Activated naive CD4-positive, alpha-beta T cell (primary cell): ENCODE data around the gene PLTP.
"Not testable (repeated sequence)": the region's sequence is repeated elsewhere in the genome, so short reads cannot be mapped to it uniquely, and the experiment has no call there.

ENCODE experiments used
- DNase-seq, 4 experiments: peaks; one replicate each; lab custom pipeline; 2025; lab: John Stamatoyannopoulos, UW

PLTP gene, protein sequence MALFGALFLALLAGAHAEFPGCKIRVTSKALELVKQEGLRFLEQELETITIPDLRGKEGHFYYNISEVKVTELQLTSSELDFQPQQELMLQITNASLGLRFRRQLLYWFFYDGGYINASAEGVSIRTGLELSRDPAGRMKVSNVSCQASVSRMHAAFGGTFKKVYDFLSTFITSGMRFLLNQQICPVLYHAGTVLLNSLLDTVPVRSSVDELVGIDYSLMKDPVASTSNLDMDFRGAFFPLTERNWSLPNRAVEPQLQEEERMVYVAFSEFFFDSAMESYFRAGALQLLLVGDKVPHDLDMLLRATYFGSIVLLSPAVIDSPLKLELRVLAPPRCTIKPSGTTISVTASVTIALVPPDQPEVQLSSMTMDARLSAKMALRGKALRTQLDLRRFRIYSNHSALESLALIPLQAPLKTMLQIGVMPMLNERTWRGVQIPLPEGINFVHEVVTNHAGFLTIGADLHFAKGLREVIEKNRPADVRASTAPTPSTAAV

DNA sequence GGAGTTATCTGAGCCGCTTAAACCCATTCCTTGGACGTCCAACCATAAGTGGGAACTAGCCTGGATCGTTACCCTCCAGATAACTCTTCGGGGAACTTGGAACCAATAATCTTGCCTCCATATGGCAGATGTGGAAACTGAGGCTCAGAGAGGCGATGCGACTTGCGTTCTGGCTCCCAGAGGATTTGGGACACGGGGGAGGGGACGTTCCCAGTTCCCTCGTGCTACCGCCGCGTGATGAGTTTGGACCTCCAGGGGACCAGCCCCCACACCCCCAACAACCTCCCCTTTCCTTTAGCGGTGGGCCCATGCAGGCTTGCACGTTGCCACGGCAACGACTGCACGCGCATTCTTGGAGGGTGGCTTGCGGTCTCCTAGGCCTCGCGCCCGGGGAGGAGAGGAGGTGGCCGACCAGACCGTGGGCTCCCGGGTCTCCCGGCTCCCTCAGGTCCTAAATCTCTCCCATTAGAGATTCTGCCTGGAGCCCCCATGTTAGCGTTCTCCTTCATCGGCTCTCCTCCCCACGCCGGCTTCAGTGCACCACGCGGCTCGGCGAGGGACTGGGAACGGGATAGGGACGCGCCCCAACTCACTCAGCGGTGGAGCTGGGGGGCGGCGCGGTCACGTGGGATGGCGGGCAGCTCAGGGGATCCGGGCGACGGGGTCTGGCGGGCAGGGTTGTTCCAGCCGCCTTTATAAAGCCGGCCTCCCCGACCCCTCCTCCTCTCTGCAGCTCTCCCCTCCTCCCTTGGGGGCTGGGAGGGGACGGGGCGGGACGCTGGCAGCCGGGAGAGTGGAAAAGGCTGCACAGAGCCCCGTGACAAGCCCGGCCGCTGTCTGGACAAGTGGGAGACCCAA, at the start of gene PLTP:
PLTP (minus strand) TSS at position 670 of the 858 bp plus-strand sequence. CDS start 703 bp downstream, outside the sequence.
- DNase-seq = peak in 1 of 4 experiments; percentile 7

DNA sequence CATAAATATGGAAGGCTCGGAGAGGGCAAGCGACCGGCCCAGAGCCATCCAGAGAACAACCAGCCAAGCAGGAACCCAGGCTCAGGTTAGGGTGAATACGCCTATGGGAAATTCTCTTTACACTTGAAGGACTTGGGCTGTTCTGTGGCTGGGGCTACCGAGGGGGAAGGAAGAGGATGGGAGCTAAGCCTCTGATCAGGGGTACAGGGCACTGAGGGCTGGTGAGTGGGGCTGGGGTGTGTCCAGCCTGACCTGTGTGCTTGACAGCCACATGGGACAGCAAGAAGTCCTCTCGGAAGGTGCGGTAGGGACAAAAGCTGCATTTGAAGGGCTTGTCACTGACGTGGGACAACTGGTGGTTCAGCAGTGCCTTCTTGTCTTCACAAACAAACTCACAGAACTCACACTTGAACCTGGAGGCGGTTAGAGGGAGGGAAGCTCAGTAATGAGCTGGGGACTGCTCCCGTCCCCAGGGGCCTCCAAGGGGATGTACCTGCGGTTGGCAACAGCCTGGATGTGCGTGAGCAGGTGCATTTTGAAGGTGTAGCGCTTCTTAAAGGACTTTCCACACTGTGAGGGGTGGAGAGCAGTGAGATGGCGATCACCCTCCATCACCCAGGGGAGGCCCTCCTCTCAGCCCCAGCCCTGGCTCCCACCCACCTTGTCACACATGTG, 48.1 kb upstream of the PLTP start:
- DNase-seq = no peak

DNA sequence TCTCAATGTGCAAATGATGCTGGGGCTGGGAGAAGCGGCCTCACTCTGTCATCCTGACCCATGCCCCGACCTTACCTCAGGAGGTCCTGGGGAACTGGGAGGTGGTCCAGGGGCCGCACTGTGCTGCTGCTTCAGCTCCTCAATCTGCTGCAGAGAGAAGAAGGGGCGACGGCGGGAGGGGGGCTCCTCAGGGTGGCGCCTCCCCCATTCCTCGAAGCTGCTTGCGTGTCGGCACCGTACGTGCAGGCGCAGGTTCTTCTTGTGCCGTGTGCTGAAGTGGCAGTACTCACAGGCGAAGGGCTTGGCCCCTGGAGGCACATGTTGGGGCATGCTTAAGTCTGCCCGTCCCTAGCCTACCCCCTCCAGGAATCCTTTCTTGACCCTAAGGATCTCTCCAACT, 47.2 kb upstream of the PLTP start:
- DNase-seq = no peak

DNA sequence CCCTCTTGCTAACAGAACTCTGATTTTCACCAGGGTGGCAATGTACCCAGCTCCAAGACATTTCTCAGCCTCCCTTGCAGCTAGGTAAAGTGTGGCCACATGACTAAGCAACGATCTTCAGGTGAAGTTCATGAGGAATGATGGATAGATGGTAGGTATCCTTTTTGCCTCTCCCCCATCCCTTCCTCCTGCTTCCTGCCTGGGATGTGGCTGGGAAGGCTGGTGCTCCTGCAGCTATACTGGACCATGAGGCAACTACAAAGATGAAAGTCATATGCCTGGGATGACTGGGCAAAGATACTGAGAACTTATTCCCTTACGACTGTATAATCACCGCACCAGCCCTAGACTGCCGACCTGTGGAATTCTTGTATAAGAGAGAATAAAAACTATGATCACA, 46.6 kb upstream of the PLTP start:
- DNase-seq = no peak

DNA sequence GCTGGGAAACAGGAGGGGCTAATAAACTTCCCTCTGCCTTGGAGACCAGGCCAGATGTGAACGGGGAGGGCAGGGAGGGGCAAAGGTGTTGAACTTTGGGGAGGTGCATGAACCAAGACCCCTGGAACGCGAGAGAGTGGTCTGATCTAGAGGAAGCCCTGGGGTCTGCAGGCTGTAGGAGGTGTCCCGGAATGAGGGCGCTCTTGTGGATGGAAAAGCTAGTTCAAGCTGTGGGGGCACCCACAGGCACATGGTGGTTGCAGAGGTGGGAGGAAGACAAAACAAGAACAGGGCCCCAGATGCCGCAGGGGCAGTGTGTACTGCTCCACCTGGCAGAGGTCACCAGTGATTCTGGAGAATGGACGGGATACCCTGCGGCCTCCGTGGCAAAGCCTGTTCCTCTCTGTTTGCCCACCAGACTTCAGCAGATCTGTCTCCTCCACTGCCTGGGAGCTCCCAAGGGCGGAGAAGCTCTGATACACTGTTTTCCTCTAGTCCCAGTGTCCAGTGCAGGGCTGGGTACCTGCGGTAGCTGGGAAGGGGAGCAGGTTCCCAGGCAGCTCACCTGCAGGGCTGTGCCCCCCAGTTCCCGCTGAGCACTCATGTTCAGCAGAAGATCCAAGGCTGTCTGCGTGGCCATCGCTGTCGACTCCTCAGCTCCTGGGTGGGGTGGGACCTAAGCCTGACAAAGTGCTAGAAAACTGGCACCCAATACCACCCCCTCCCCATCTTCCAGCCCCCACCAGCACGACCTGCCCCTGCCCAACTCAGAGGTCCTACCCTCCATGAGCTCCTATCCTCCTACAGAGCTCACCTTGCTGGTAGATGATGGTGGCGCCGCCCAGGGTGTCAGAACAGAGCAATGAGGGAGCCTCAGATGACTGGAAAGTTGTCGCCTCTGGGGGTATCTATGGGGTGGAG, 45.3 kb upstream of the PLTP start:
- DNase-seq = no peak

DNA sequence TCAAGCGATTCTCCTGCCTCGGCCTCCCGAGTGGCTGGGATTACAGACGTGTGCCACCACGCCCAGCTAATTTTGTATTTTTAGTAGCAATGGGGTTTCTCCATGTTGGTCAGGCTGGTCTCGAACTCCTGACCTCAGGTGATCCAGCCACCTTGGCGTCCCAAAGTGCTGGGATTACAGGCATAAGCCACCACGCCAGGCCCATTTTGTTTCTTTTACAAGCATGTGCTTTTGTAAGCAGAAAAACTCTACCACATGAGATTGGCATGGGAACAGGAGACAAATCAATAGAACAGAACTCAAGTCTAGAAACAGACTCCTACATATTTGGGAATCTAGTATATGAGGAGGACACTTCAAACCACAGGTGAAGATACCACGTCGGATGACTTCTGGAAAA, 44.4 kb upstream of the PLTP start:
- not testable (repeated sequence) for DNase-seq

DNA sequence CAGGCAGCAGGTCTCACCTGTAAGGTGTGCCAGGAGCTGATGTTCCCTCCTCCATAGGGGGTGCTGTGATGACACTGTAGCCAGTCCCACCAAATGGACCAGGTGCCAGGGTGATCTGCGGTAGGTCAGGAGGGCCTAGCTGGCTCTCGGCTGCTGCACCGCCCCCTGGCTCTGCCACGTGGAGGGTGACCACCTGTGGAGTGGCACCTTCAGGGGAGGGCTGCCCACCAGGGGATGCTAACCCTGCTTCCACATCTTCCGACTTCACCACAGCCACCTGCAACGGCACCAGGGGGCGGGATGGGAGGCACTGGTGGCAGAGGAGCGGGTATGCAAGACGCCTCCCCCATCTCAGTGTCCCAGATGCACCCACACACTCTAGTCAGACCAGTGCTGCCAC, 41.7 kb upstream of the PLTP start:
- DNase-seq = no peak

DNA sequence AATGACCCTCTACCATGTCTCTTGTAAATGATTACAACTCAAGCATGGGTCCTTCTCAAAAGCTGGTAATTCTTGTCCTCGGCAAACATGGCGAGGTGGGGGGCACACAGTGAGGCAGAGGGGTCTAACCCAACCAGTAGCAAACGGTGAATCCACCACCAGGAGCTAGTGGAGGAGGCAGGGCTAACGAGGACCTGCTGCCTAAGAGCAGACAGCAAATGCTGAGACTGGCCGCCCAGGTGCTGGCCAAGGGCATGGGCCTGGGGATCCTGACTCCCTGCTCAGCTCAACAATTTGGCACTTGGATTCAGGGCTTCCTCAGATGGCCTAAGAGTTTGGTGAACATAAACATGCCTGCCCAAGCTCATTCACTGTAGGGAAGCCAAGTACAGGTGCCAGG, 40.9 kb upstream of the PLTP start:
- DNase-seq = no peak

DNA sequence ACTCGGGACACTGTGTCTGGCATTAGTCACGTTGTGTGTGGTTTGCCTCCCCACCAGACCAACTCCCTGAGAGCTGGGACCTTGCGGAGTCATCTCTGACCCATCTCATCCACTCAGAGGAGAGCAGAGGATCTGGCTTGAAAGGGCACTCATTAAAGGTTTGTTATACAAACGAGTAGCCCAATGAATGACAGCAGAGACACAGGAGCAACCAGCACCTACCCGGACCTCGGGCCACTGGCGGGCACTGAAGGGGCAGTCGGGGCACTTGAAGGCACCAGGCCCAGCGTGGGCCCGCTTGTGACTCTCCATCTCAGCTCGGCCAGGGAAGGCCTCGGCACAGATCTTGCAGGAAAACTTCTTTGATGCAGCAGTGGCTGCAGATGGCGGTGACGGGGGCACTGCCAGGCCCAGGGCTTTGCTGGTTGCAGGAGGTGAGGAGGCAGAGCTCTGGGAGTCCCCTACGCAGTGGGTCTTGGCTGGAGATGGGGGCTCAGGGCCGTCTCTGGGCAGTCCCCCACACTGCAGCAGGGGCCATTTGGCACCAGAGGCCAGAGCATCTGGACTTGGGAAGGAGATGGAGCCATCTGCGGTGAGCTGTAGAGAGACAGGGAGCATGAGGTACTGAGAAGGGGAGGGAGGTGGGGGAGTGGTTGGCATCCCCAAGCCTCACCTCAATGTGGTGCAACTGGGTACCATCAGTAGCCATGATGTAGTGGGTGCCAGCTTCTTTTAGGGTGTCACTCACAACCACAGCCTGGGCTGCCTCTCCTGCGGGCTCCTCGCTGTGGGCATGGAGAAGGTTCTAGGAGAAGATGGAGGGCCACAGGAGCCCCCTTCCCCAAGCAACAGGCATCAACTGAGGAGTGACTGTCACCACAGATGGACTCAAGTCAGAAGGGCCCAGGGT, 40.2 kb upstream of the PLTP start:
- DNase-seq = no peak

DNA sequence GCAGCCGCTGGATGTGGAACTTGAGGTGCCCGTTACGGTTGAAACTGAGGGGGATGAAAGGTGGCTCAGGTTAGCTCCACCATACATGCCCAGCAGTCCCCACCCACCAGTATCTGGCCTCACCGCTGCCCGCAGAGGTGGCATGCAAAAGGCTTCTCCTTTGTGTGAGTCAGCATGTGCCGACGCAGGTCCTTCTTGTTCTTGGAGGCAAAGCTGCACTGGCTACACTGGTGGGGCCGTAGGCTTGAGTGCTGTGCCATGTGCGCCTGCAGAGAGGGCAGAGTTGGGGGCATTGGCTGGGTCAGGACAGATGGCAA, 38.3 kb upstream of the PLTP start:
- DNase-seq = no peak

DNA sequence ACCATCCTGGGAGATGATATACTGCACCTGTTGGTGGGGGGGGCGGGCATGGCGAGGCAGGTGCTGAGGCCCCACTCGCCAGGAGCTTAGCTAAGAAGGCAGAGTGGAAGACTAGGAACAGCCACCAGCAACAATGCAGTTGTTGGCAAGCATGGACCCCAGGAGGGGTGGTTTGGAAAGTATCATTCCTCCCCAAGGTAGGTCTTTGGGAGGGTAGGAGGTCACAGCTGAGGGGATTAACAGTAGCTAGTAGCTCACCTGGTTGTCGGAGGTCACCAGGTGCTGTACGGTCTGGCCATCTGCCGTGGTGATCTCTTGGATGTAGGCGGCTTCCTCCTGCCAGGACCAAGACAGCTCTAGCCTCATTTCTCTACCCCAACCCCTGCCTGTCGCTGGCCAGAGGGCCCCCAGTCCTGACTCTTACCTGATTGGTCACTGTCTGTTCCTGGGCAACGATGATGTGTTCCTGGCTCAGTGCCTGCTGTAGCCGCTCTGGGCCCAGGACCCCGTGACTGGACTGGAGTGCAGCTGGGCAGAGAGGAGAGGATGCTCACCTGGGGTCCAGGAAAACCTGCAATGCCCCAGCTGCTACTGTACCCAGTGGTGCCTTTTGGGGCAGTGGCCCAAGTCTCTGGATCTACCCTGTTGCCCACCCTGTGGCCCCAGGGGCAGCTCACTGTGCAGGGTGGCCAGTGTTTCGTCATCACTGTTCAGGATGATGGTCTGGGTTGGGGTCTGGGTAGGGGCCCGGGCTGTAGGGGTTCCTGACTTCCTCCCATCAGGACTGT, 37.8 kb upstream of the PLTP start:
- DNase-seq = no peak

DNA sequence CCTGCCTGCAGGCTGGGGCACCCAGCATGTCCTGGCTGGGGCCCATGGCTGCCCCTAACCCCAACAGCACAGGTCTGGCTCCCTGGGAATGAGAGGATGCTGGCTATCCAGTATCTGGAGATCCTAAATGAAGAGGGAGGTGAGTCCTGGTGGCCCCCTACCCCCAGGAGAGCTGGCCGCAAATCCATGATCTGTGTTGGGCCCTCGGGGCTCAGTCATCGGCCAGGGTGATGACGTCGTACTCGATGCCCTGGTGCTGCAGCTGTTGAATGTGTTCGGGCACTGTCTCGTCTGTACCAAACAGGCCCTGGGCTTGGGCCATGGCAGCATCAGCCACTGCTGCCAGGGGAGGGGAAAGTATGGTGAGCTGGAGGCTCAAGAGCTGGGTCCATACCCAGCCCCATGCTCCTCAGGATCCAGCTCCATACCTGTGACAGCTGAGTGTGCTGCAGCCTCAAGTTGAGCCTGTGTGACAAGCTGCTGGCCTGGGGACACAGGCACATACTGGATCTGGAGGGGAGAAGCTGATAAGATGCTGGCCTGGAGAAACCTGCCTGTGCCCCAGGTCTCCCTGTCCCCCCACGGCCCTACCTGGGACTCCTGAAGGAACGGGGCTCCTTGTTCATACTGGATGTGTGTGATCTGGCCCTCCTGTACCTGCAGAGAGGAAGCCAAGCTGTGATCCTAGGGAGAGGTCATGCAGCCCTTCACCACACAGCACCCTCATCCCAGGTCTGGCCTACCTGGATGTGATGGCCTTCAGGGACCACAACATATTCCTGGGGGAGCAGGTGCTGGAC, 37.0 kb upstream of the PLTP start:
- no peak for DNase-seq

DNA sequence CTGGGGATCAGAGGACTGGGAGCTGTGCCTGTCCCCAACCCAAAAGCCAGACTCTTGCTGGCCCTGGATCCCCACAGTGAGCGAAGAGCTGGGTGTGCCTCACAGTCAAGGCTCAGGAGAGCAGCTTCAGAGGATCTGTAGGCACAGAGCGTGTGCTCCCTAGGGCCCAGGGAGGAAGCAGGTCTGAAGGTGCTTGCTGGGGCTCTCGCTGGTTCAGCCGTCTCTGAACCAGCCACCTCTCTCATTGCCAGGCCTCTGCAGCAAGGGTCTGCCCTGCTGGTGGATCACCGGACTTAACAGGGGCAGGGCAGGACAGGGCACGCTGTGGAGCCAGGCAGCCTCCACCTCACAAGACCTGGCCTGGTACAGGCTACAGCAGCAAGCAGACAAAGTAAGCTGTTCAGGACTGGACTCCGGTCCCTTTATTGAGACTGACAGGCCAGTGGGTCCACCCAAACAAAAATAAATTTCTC, 36.3 kb upstream of the PLTP start:
- DNase-seq = no peak

DNA sequence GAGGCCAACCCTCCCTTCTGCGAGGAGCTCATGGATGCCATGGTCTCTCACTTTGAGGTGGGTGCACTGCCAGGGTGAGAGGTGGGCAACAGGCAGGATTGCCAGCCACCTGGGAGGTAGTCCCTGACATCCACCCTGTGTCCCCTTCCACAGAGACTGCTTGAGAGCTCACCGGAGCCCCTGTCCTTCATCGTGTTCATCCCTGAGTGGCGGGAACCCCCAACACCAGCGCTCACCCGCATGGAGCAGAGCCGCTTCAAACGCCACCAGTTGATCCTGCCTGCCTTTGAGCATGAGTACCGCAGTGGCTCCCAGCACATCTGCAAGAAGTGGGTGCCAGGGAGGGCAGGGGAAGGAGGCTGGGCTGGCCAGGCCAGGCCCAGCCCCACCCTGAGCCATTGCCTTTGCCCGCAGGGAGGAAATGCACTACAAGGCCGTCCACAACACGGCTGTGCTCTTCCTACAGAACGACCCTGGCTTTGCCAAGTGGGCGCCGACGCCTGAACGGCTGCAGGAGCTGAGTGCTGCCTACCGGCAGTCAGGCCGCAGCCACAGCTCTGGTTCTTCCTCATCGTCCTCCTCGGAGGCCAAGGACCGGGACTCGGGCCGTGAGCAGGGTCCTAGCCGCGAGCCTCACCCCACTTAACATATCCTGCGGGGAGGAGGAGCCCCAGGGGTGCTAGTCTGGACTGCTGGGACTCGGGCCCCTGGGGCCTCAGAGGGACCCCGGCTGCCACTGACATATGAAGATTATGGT, 35.3 kb upstream of the PLTP start:
- DNase-seq = no peak

DNA sequence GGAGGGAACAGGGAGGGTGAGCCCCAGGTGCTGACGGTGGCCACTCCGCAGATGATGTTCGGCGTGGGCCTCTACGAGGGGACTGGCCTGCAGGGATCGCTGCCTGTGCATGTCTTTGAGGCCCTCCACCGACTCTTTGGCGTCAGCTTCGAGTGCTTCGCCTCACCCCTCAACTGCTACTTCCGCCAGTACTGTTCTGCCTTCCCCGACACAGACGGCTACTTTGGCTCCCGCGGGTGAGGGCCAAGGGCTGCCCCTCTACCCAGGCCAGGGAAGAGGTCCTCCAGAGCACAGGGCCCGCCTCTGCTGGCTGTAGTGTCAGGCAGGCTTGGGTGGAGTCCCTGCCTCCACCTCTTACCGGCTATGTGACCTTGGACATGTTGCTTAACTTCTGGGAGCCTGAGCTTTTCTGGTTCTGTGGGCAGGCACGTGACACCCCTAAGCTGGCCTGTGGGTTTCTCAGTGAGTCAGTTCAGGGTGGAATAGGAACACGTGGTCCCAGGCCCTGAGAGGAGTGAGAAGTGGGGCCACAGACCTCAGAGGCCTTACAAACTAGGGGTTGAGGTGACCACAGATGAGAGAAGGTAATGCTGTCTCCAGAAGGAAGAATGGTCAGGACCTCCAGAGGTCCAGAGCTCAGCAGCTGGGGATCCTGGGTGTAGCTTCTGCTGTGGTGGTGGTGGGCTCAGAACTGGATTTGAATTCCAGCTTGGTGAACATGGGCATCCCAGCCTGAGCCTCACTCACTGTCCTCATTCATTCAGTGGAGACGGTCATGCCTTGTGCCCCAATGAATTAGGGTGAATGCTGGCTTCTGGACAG, 34.4 kb upstream of the PLTP start:
- no peak for DNase-seq

DNA sequence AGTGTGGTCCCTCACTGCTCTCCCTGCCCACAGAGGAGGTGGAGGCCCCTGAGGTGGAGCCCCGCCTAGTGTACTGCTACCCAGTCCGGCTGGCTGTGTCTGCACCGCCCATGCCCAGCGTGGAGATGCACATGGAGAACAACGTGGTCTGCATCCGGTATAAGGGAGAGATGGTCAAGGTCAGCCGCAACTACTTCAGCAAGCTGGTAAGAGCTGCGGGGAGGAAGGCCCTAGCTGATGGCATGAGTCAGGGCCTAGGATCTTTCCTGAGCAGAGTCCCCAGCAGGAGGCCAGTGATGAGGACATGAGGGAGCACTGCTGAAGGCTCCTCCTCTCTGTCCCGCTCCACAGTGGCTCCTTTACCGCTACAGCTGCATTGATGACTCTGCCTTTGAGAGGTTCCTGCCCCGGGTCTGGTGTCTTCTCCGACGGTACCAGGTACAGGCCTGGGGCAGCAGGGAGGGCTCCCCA, 33.8 kb upstream of the PLTP start:
- no peak for DNase-seq
